T47D (cell line): ENCODE results near the gene FXYD3.

Experiments used
- DNase-seq, 2 experiments: peaks; one replicate each; pipeline versions ENCODE4 v3.0.0 to v3.0.0-alpha.2; 2011 to 2012; ENCODE audit warnings: low read depth in 1 of 2, low spot score in 1 of 2
- JUND ChIP-seq: IDR thresholded peaks from 2 replicates; pipeline ENCODE4 v1.6.1; 2012; ENCODE audit warnings: low read depth
- in situ Hi-C: cut with HindIII; loops from 2 replicates; pipeline ENCODE4 v1.10.0; 2016; ENCODE audit warnings: low sequenced_read_pairs, low pct_unique_long_range_greater_than_20kb

Gene FXYD3

DNA sequence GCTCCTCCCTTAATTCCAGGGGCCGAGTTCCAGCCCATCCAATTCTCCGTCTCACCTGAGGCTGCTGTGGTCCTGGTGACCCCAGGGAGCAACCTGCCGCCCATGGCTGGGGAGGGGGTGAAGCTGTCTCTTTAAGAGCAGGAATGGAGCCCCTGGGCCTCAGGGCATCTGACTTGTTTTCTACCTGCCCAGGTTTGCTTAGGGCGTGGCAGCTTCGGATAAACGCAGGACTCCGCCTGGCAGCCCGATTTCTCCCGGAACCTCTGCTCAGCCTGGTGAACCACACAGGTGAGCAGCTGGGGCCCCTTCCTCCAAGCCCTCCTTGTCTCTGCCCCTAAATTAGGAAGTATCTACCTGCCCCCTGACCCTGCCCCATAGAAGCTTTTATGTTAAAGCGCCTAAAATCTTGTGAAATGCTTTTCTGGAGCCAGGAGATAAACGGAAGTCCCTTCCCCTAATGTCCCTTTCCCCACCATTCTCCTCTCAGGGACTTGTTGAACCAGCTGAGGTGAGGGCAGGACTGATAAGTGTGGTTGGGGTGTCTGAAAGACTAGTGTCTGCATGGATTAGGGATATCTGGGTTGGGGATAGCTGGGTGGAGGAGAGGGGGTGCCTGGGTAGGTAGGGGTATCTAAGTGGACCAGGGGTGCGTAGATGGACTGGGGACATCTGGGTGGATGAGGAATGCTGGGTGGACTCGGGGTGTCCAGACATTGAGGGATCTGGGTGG is 614 bp downstream of the FXYD3 start:
- TF ChIP-seq JUND = no peak
- in situ Hi-C loops = no loop called here
- peak; percentile 53 to 63 for DNase-seq

GRCh38 chr19:35117116-35117515 is 1.5 kb downstream of the FXYD3 start:
- no peak for TF ChIP-seq JUND
- in situ Hi-C loops = no loop called here
- no peak for DNase-seq

GRCh38 chr19:35117799-35118198 is 2.2 kb downstream of the FXYD3 start:
- no peak for TF ChIP-seq JUND
- in situ Hi-C loops = no loop called here

GRCh38 chr19:35118268-35119020 is 2.8 kb downstream of the FXYD3 start:
- DNase-seq = peak in 1 of 2 experiments; percentile 50
- in situ Hi-C loops = no loop called here
- no peak for TF ChIP-seq JUND

More at GRCh38 chr19:35117799-35118198, 2.2 kb downstream of the FXYD3 start:
- no peak for DNase-seq

DNA sequence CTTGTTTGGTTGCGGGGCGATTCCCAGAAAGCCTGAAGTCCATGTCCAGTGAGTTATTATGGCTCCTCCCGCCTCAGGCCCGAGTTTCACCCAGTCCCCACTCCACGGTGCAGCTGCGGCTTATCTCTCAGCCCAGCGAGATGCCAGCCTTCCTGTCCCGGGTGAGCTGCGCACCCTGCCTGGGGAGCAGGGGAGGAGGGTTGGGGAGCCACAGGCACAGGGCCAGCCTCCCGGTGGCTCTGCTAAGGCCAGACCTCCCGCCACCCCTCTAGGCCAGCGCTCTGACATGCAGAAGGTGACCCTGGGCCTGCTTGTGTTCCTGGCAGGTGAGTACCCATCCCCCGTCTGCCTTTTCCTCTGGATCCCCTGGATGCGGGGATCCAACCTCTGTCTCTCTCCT is 3.5 kb downstream of the FXYD3 start:
- TF ChIP-seq JUND = no peak
- DNase-seq = no peak
- in situ Hi-C loops = no loop called here

DNA sequence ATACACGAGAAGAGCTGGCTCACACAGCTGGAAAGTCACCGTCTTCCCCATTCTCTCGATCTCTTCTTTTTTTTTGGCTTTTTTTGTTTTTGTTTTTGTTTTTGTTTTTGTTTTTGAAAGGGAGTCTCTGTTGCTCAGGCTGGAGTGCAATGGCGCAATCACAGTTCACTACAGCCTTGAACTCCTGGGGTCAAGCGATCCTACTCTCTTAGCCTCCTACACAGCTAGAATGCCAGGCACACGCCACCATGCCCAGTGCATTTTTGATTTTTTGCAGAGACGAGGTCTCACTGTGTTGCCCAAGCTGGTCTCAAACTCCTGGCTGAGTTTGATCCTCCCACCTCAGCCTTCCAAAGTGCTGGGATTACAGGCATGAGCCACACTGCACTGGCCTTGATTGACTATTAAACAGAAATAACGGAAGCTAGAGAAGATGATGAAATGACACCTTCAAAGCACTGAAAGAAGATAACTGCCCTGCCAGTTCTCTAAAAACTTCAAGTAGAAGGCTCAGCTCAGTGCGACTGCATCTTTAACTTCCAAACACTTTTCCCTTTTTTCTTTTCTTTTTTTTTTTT is 4.0 kb downstream of the FXYD3 start:
- in situ Hi-C loops = no loop called here
- DNase-seq = no peak
- no peak for TF ChIP-seq JUND

GRCh38 chr19:35120492-35120891 is 4.9 kb downstream of the FXYD3 start:
- no peak for TF ChIP-seq JUND
- in situ Hi-C loops = no loop called here
- DNase-seq = no peak

- TF ChIP-seq JUND = no peak
- DNase-seq = no peak
- in situ Hi-C loops = no loop called here
Measured at GRCh38 chr19:35120898-35121297, 5.3 kb downstream of the FXYD3 start.

GRCh38 chr19:35122687-35123551 is 7.3 kb downstream of the FXYD3 start:
- no peak for TF ChIP-seq JUND
- DNase-seq = no peak

DNA sequence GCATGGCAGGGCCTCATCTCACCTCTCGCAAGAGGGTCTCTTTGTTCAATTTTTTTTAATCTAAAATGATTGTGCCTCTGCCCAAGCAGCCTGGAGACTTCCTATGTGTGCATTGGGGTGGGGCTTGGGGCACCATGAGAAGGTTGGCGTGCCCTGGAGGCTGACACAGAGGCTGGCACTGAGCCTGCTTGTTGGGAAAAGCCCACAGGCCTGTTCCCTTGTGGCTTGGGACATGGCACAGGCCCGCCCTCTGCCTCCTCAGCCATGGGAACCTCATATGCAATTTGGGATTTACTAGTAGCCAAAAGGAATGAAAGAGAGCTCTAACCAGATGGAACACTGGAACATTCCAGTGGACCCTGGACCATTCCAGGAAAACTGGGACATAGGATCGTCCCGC is 8.0 kb downstream of the FXYD3 start:
- in situ Hi-C loops = no loop called here
- TF ChIP-seq JUND = no peak
- DNase-seq = peak in 1 of 2 experiments; percentile 65

More at GRCh38 chr19:35122687-35123551, 7.3 kb downstream of the FXYD3 start:
- in situ Hi-C loops = no loop called here

GRCh38 chr19:35124098-35125060 is 8.8 kb downstream of the FXYD3 start:
- in situ Hi-C loops = no loop called here
- no peak for TF ChIP-seq JUND
- peak; percentile 89 to 90 for DNase-seq
